DOHH2 (cell line): ENCODE data around the gene ABCF3.

Source experiments
- H3F3A ChIP-seq: fragments of 200-600 bp; sonication (generic), shearing (Covaris generic); 2 replicates; pipeline ENCODE4 v1.6.0; 2016; ENCODE audit warnings: antibody characterized with exemption, mild to moderate bottlenecking; ENCODE audit not compliant: control insufficient read depth, insufficient read depth
- H3K27ac ChIP-seq: fragments of 200-600 bp; sonication (generic); 2 replicates; pipeline ENCODE4 v1.5.1; 2014; ENCODE audit warnings: low read depth, mild to moderate bottlenecking, low read length, moderate library complexity
- H3K27me3 ChIP-seq: fragments of 200-600 bp; sonication (generic); 2 replicates; pipeline ENCODE4 v1.6.1; 2014; ENCODE audit warnings: mild to moderate bottlenecking, low read length, mixed read lengths; ENCODE audit not compliant: control insufficient read depth
- H3K36me3 ChIP-seq: fragments of 200-600 bp; sonication (generic); 2 replicates; pipeline ENCODE4 v1.6.1; 2014; ENCODE audit warnings: mild to moderate bottlenecking, low read length, moderate library complexity, mixed read lengths; ENCODE audit not compliant: control insufficient read depth
- H3K4me1 ChIP-seq: fragments of 200-600 bp; sonication (generic); 2 replicates; pipeline ENCODE4 v1.6.1; 2014; ENCODE audit warnings: mild to moderate bottlenecking, low read length, mixed read lengths; ENCODE audit not compliant: control insufficient read depth
- H3K4me2 ChIP-seq: fragments of 200-600 bp; sonication (generic); 2 replicates; pipeline ENCODE4 v1.6.0; 2014; ENCODE audit warnings: mild to moderate bottlenecking, low read length, moderate library complexity
- H3K4me3 ChIP-seq: fragments of 200-600 bp; sonication (generic); 2 replicates; pipeline ENCODE4 v1.5.1; 2014; ENCODE audit warnings: mild to moderate bottlenecking, low read length, mixed read lengths
- H3K79me2 ChIP-seq: fragments of 200-600 bp; sonication (generic); 2 replicates; pipeline ENCODE4 v1.6.1; 2014; ENCODE audit warnings: mild to moderate bottlenecking, low read length, mixed read lengths; ENCODE audit not compliant: control insufficient read depth
- H3K9me2 ChIP-seq: fragments of 200-600 bp; sonication (generic); replicated peaks from 2 replicates; pipeline ENCODE4 v1.6.1; 2014; ENCODE audit warnings: mild to moderate bottlenecking, low read length, mixed read lengths; ENCODE audit not compliant: control insufficient read depth
- H3K9me3 ChIP-seq: fragments of 200-600 bp; sonication (generic); 2 replicates; pipeline ENCODE4 v1.6.1; 2014; ENCODE audit warnings: antibody characterized with exemption, low read length, mixed read lengths; ENCODE audit not compliant: control insufficient read depth, insufficient read depth
- H4K20me1 ChIP-seq: fragments of 200-600 bp; sonication (generic); 2 replicates; pipeline ENCODE4 v1.6.0; 2014; ENCODE audit warnings: low read depth, mild to moderate bottlenecking, antibody characterized with exemption, low read length, moderate library complexity; ENCODE audit not compliant: control insufficient read depth, insufficient read depth
- CTCF ChIP-seq: fragments of 200-600 bp; sonication (generic); IDR thresholded peaks from one replicate; pipeline ENCODE4 v1.5.1; 2014; ENCODE audit warnings: antibody characterized with exemption, mild to moderate bottlenecking, low read depth, low read length; ENCODE audit not compliant: poor library complexity, severe bottlenecking
- EZH2phosphoT487 ChIP-seq: fragments of 200-600 bp; sonication (generic); IDR thresholded peaks from 2 replicates; pipeline ENCODE4 v1.6.1; 2017; ENCODE audit warnings: borderline replicate concordance, mild to moderate bottlenecking, antibody characterized with exemption, low read length, moderate library complexity, mixed read lengths

ABCF3 gene

DNA sequence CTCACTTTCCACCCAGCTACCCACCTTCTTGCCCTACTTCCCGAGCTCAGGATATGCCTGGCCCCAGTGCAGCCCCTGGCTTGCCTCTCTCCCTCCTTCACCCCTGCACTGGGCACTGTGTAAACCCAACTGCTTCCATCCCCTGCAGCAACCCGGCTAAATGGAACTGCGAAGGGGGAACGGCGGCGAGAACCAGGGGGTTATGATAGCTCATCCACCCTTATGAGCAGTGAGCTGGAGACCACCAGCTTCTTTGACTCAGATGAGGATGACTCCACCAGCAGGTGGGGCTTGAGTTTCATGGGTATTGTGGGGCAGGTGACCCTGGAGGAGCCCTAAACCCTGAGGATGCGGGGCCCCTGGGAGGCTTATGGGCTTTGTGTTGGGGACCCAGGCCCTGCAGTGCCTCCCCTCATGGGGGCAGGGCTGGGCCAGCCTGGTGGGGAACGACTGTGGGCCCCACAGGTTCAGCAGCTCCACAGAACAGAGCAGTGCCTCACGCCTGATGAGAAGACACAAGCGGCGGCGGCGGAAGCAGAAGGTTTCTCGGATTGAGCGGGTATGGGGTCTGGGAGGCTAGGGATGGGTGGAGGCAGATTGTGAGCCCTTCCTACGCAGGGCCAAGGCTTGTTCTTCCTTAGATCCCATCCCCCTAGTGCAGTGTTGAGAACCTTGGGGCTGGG, 21.2 kb upstream of the ABCF3 start:
- H3K4me3 ChIP-seq: no peak overlapping the region
- no peaks in the 10 kb centered on the region for H3K4me1 ChIP-seq
- no peak for TF ChIP-seq EZH2phosphoT487
- TF ChIP-seq CTCF: no peak
- H3K9me3 ChIP-seq: no peaks in the 10 kb centered on the region
- H3K79me2 ChIP-seq: peaks cover 10% of the 10 kb centered on the region
- H3K27ac ChIP-seq: no peak overlapping the region
- H4K20me1 ChIP-seq: no peaks in the 10 kb centered on the region
- H3K9me2 ChIP-seq: no peaks in the 10 kb centered on the region
- H3K27me3 ChIP-seq: no peaks in the 10 kb centered on the region
- H3K36me3 ChIP-seq: peaks cover 45% of the 10 kb centered on the region
- H3K4me2 ChIP-seq: no peak overlapping the region
- H3F3A ChIP-seq: no peaks in the 10 kb centered on the region

- H3K9me3 ChIP-seq: no peaks in the 10 kb centered on the region
- H3F3A ChIP-seq: no peaks in the 10 kb centered on the region
- H3K4me2 ChIP-seq: no peak overlapping the region
- H3K4me1 ChIP-seq: no peaks in the 10 kb centered on the region
- peaks cover 4% of the 10 kb centered on the region for H3K79me2 ChIP-seq
- no peaks in the 10 kb centered on the region for H3K27me3 ChIP-seq
- TF ChIP-seq EZH2phosphoT487: no peak
- no peak for TF ChIP-seq CTCF
- H4K20me1 ChIP-seq: no peaks in the 10 kb centered on the region
- H3K36me3 ChIP-seq: peaks cover 48% of the 10 kb centered on the region
- no peaks in the 10 kb centered on the region for H3K9me2 ChIP-seq
- no peak overlapping the region for H3K4me3 ChIP-seq
- no peak overlapping the region for H3K27ac ChIP-seq
These were observed 20.5 kb upstream of the ABCF3 start for GRCh38 chr3:184165543-184165942.

GRCh38 chr3:184166671-184167070, 19.3 kb upstream of the ABCF3 start:
- no peaks in the 10 kb centered on the region for H4K20me1 ChIP-seq
- no peaks in the 10 kb centered on the region for H3K27me3 ChIP-seq
- H3F3A ChIP-seq: no peaks in the 10 kb centered on the region
- H3K27ac ChIP-seq: no peak overlapping the region
- H3K4me1 ChIP-seq: no peaks in the 10 kb centered on the region
- H3K4me2 ChIP-seq: no peak overlapping the region
- H3K9me2 ChIP-seq: no peaks in the 10 kb centered on the region
- no peaks in the 10 kb centered on the region for H3K9me3 ChIP-seq
- TF ChIP-seq EZH2phosphoT487 (no peak), CTCF (no peak)
- H3K79me2 ChIP-seq: no peaks in the 10 kb centered on the region; the same call in 1 of the 2 replicates
- H3K4me3 ChIP-seq: no peak overlapping the region
- H3K36me3 ChIP-seq: peaks cover 58% of the 10 kb centered on the region
